Measurements from ENCODE around the gene SYP.

- TF ChIP-seq CTCF (IDR thresholded peaks at IDR 0.05; ENCODE audit: low read depth, low read length): no peak
- TF ChIP-seq EZH2phosphoT487 (IDR thresholded peaks at IDR 0.05; ENCODE audit: low read depth): no peak
Observed at GRCh38 chrX:49212209-49212608, 12.2 kb upstream of the SYP start.
